GM21576 (cell line): ENCODE results near the gene SIGLEC1.

ENCODE experiments used
- ATAC-seq: cut with Tn5 transposase; IDR thresholded peaks from one replicate; pipeline ENCODE4 v1.9.1; 2021; ENCODE audit warnings: mild to moderate bottlenecking, moderate library complexity; ENCODE audit not compliant: unreplicated experiment

Gene SIGLEC1

GRCh38 chr20:3744806-3745685 lies 32.6 kb upstream of the SIGLEC1 start:
- no peak for ATAC-seq

- no peak for ATAC-seq
Measured at GRCh38 chr20:3744037-3744436, 31.6 kb upstream of the SIGLEC1 start.

GRCh38 chr20:3743251-3743650 lies 30.9 kb upstream of the SIGLEC1 start:
- ATAC-seq: no peak

DNA sequence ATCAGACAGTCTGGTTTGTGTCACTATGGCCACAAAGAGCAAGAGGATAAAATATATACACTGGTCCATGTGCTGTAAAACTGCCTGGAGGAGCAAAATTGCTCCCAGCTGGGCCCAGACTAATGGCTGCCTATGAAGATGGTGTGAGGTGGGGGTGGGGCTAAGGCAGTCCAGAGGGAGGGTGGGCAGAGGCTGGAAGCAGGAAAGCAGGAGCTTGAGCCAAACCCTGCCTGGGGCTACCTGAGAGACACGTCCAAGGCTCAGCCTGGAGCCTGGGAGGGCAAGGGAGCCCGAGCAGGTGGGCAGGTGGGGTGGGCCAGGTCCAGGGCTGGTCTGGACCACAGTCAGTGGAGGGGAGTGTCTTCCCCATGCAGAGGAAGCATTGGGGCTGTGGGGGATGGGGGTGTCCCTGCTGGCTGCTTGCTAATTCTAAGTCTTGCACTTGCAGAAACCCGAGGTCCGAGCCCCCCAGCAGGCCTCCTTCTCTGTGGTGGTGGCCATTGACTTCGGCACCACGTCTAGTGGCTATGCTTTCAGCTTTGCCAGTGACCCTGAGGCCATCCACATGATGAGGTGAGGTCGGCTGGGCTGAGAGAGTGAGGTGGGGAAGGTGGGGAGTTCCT lies 29.5 kb upstream of the SIGLEC1 start:
- ATAC-seq: no peak

GRCh38 chr20:3740615-3741301 lies 28.4 kb upstream of the SIGLEC1 start:
- ATAC-seq: no peak

DNA sequence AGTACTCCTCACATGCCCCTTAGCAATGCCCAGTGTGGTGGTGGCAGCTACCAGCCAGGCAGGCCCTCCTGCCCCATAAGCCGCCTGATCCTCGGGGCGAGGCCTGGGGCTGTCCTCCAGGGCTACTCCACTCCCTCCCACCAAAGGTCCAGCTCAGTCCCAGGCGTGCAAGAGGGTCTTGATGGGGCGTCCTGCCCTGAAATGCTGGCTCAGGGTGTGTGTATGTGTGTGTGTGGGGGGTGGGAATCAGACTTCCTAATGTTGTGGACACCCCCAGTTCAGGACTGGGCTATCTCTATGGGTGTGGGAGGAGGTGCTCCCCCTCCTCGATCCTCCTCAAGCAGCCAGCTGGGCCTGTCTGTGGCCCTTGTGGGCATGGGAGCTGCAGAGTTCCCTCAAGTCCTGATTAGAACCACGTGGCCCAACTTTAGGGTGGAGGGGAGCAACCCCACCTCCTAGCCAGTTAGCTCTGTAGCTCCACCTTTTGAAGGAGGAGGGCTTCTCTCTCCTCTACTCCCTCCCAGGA lies 27.6 kb upstream of the SIGLEC1 start:
- ATAC-seq: no peak

DNA sequence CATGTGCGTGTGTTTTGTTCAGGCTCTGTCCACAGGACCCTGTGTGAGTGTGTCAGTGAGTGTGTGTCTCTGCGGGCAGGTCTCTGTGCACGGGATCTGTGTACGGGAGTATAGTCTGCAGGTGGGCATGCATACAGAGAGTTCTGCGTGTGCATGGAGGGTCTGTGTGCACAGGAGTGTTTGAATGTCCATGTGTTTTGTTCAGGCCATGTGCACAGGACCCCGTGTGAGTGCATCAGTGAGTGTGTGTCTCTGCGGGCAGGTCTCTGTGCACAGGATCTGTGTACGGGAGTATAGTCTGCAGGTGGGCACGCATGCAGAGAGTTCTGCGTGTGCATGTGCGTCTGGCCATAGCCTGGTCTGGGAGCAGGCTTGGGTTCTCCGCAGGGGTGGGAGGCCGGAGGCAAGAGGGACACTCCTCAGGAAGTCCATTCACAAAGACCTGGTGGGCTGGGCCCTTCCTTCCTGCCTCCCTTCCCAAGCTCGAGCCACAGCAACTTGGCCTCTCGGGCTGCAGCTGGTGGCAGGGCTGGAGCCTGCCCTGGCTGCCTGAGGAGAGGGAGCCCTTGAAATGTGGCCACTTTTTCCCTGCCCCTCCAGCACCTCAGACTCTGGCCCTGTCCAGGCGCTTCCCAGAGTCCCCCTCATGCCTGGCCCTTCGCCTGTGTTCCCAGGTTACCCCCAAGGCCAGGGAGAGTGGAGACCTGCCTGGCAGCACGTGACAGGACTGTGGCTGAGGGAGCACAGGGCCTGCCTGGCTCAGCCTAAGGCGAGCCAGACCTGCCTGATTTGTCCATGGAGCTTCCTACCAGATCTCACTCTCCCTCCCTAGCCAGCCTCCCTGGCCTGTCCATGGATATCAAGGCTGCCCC lies 26.9 kb upstream of the SIGLEC1 start:
- ATAC-seq: no peak

DNA sequence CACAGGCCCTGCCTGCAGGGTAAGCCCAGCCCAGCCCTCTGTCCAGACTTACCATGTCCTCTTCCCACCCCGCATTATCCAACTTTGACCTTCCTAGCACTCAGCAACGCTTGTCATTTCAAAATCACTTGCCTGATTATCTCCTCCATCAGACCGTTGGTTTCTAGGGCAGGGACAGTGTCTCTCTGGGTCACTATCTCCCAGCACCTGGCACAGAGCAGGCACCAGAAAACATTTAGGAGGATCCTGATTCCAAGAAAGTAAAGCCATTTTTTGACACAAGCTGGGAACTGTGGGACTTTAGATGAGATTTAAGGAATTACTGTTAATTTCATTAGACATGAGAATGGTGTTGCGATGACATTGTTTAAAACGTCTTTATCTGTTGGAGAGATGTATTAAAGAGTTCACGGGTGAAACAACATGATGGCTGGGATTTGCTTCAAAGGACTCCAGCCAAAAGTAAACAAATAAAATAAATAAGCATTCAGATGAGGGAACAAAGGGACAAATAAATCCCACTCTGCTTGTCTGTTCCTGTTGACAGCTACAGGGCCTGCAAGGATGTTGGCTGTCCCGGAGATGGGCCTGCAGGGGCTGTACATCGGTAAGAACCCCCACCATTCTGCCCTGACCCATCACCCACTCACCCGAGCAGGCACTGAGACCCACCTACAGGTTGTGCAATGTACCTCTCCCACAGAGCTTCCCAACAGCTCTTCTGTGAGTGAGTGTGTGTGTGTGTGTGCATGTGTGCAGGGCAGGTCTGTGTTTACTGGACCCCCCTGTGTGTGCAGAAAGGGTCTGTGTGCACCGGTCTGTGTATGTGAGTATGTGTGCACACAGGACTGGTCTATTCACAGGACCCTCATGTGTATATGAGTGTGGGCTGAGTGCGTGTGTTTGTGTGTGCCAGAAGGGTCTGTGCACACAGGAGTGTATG lies 26.0 kb upstream of the SIGLEC1 start:
- no peak for ATAC-seq

DNA sequence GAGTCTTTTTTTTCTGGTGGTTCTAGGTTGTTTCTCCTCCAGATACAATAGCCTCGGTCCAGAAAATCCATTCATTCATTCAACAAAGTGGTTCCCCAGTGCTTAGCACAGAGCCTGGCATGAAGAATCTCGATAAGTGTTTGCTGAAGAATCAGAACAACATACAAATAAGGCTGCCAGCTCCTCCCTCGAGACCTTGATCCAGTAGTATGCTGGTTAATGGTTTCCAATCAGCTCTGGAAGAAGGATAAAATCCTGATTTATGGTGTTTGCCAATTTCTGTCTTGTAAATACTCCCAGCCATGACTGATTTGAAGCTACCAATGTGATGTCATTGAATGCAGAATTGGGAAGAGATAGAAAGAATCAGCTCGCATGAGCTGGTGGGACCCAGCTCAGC lies 23.4 kb upstream of the SIGLEC1 start:
- ATAC-seq: no peak

- no peak for ATAC-seq
Measured at GRCh38 chr20:3734111-3734843, 21.9 kb upstream of the SIGLEC1 start.

DNA sequence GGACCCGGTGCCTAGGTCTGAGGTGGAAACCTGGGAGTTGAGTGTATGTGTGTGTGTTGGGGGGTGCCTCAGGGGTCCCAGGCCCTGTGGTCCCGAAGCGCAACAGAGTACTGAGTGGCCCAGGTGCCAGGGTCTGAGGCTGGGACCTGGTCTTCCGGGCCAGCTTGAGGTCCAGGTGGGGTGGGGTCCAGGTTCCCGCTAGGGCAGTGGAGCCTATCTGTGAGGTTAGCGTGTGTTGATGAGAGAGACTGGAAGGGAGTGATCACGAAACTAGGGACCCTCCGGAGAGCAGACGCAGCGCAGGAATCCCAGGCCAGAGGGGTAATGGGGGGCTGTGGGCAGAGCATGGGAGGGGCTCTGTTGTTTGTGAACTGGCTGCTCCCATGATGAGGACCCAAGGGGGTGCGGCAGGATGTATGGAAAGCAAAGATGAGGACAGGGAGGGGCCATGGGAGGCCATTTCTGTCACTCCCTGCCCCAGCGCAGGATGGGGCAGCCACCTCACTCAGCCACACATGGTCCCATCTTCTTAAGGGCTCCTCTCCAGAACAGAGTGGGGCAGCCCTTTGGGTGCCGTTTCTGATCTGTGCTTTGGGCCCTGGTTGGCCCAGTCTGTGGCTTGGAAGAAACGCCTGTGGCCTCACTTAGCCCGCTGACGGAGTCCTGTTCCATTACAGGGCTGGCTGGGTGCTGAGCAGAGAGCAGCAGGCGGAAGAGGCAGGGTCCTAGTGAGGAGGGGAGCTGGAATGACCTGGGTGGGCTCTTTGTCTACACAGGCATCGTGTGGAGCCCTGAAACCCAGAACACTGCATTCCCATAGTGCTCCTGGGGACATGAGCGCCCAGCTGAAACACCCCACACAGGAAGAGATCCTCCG lies 21.0 kb upstream of the SIGLEC1 start:
- no peak for ATAC-seq

DNA sequence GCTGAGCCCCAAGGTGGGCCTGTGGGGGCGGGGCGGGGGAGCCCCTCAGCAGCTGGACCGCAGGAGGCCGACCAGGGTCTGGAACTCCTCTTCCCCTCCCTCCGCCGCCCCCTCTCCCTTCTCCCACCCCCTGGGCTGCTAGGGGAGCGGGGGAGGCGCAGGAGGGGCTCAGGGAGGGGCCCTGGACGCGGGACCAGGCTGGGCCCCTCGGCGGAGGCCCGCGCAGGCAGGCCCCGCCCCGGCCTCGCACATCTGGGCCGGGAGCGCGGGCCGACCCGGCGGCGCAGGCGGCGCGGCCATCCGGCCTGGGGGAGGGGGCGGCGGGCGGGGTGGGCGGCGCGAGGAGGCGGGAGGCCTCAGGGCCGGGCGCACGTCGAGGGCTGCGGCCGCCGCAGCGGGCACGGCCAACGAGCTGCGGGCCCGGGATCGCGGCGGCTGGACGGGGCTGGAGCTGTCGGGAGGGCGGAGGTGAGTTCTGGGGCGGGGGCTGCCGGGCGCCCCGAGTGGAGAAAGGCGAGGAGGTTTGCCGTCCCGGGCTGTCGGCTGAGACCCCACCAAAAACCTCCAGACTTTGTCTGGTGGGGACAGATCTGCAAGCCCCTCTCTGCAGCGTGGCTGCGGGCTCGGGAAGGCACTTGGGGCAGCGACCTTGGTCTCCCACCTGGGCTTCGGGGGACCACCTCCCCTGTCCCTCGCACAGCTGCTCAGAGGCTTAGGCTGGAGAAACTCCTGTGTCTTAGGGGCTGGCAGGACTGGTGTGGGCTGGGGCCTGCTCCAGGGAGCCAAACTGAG lies 20.1 kb upstream of the SIGLEC1 start, which contains the start of gene HSPA12B:
Gene HSPA12B (plus strand): TSS at position 359 of the 792 bp plus-strand sequence. CDS start 5,990 bp downstream, outside the sequence.
- no peak for ATAC-seq

DNA sequence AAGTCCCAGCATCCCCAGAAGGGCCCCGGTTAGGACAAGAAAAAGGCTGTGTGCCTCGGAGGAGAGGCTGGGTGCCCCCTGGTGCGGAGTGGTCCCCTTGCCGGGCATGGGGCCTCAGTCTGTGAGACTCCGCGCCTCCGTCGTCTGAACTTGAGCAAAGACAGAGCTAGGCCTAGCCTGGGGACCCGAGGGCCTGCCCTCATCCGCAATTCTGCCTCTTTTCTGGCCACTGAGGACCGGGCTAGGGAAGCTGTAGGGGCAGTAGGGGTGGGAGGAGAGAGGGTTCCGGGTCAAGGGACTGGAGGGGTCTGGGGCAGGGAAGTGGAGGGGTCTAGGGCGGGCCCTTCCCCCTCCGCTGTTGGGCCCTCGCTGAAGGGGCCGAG lies 19.5 kb upstream of the SIGLEC1 start:
- ATAC-seq: no peak

- no peak for ATAC-seq
Measured at GRCh38 chr20:3730803-3731672, 18.6 kb upstream of the SIGLEC1 start.

DNA sequence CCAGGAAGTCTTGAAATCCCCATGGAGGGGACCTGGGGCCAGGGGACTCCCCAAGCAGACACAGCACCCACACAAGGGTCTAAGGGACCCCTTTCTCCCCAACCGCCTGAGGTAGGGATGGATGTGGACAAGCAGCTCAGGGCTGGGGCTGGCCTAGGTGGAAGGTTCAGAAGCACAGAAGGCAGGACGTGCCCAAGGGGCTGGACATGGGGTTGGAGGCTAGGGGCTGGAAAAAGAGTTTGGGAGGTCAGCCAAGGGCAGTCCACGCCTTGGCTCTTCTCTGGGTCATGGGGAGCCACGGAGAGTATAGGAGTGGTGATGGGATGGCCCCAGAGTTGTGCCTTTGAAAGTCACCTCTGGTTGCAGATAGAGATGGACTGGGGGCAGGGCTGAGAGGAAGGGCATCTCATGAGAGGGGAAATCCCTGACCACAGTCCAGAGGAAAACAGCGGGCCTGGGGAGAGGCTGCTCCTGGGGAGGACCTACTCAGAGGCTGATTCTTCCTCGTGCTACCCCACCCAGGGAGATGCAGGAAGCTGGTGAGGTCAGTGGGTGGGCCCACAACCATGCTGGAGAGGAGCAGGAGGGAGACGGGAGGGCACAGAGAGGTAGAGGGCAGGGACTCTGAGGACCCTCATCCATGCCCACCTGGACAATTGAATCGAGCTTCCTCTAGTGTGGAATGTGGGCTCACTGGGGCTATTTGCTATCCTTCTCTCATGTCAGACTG lies 17.6 kb upstream of the SIGLEC1 start:
- ATAC-seq: no peak
